C4-2B (cell line): ENCODE measurements around the gene CERS5.
A peak's percentile ranks its signal among the peaks of the same experiment; 100 is the strongest.

Experiments used
- ZFX ChIP-seq: fragments of 450-650 bp; IDR thresholded peaks from 2 replicates; pipeline ENCODE4 v1.6.1; 2017
- TF ChIP-seq, protein P1 (sequence below): fragments of 450-650 bp; conservative IDR thresholded peaks from 2 replicates; pipeline ENCODE4 v1.5.1; 2017; ENCODE audit warnings: mild to moderate bottlenecking

DNA sequence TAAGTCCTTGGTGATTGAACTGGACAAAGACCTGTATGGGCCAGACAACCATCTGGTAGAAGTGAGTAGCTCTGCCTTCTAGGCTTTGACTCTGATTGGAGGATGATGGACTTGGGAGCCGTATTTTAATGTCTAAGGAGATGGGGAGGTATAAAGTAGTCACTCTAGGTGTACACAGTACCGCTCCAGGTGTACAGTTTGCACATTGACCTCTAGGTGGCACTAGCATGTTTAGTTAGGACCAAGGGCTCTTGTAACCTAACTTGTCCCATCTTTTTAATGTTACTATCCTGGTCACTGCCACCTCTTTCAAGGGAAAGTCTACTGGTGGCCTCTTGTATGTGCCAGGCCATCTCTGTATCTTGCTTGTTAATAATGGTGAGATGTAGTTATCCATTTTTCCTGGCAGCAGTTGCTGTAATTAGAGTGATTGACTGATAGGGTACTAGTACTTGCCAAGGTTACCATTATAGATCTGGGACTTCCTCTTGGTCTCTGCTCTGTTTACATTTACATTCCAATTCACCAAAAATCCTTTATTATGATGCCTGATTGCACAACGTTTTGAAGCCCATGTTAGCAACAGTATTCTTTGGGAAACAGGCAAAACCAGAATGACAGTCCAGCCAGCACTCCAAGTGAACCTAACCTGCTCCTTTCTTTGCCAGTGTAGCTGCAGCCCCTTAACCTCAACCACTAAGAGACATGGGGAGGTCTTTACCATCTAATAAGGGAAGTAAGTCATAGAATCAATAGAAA is 78.4 kb downstream of the CERS5 start:
- TF ChIP-seq, protein P1, sequence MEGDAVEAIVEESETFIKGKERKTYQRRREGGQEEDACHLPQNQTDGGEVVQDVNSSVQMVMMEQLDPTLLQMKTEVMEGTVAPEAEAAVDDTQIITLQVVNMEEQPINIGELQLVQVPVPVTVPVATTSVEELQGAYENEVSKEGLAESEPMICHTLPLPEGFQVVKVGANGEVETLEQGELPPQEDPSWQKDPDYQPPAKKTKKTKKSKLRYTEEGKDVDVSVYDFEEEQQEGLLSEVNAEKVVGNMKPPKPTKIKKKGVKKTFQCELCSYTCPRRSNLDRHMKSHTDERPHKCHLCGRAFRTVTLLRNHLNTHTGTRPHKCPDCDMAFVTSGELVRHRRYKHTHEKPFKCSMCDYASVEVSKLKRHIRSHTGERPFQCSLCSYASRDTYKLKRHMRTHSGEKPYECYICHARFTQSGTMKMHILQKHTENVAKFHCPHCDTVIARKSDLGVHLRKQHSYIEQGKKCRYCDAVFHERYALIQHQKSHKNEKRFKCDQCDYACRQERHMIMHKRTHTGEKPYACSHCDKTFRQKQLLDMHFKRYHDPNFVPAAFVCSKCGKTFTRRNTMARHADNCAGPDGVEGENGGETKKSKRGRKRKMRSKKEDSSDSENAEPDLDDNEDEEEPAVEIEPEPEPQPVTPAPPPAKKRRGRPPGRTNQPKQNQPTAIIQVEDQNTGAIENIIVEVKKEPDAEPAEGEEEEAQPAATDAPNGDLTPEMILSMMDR, result peak; percentile 94
- TF ChIP-seq ZFX, result no peak
